COR-L47 (cell line): ENCODE measurements around the gene G2E3.

ENCODE experiments used
- DNase-seq: peaks from one replicate; lab custom pipeline; 2025; lab: John Stamatoyannopoulos, UW

G2E3 gene

GRCh38 chr14:30656190-30656632 is 97.3 kb downstream of the G2E3 start:
- peak; percentile 17 for DNase-seq

DNA sequence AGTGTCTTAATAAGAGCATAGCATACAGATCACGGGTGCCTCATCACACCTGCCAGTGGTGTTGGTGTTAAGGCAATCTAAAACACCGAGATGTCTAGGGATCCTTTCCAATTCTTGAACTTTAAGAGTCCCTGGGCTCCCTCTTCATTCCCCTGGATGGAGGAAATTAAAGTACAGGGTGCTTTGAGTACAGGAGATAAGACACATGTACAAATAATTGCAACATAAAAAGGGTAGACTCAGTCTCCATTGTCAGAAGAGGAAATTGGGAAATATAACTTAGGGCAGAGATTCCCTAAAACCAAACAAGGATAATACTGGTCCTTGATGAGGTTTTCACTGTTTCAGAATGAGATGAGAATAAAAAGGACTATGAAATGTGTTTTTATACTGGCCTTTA is 98.1 kb downstream of the G2E3 start:
- DNase-seq, result no peak

GRCh38 chr14:30657606-30658163 is 98.7 kb downstream of the G2E3 start:
- no peak for DNase-seq

DNA sequence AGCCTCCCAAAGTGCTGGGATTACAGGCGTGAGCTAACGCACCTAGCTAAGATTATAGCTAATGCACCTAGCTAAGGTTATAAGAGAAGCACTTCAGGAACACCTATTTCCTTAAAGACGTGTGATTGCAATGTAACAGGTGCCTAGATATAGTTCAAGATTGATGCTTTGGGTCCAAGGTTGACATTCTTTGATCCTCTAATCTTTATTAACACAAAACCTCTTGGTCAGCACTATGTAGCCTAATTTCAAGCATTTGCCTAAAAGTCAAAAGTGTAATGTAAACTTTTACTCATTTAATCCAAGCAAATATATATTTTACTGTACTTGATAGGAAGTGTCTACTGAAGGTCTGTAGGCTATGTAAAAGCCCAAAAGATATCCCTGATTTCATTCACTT is 99.7 kb downstream of the G2E3 start:
- no peak for DNase-seq

DNA sequence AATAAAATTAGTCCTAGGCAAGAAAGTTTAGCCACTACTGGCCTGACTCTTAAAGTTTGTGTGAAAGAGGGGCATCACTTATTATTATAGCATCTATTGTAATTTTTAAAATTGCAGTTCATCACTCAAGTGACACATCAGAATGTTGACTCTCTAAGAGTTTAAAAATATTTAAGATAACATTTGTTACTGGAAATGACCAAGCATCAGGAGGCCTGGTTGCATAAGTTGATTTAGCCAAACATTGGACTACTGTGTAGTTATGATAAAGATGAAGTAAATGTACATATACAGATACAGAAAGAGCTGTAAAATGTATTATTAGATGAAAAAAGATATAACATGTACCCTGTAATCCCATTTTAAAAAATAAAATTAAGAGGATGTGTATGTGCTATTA is 110.6 kb downstream of the G2E3 start:
- no peak for DNase-seq
